ENCODE measurements around the gene RDX.

Gene RDX

DNA sequence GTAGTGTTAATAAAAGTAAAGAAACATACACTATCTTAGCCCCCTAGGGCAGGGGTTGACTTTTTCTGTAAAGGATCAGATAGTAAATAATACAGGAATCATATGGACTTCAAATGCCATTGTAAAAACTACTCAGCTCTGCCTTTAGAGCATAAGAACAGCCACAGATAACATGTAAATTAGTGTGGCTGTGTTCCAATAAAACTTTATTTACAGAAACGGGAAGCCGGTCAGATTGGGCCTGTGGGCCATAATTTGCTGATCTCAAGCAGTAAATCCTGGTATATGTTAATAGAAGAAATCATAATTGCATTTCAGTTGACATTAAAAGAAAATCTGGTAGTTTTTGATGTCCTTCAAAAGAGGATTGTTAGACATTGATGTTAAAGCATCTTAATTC lies 126.7 kb downstream of the RDX start:
- TF ChIP-seq POLR2A (IDR thresholded peaks at IDR 0.05; ENCODE audit: low read length) (no peak), GATA1 (IDR thresholded peaks at IDR 0.05; ENCODE audit: low read depth, low read length) (no peak)
- DNase-seq = no peak

DNA sequence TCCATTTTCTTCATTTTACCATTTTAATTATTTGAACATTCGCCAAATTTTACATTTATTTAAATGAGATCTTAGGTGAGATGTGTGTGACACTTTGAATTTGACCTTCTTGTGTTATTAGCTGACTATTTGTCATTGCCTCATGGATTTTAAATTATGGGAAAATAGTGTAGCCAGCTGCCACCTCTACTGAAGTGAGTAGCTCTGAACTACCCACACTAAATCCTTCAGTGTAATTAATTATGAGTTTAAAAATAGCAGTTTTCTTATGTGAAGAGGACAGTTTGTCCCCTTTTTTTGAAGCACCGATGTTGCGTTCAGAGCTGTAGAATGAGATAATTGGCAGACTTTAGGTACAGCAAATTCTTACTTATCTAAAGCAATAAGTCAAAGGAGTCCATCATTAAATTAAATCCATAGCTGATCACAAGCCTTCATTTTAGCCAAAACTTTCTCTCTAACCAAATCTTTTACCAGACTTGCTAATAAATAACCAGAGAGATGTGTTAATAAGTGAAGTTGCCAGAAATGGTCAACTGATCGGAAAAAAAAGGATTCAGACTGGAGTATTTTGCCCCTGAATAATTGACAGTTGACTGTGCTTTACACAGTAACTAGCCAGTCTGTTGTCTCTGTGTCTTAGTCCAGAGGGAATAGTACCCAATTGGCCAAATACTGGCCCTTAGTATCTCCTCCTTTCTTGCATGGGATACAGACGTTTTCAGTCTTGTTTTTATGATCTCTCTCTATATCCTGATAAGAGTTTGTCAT lies 128.2 kb downstream of the RDX start:
- no peak for DNase-seq
- TF ChIP-seq GATA1 (IDR thresholded peaks at IDR 0.05; ENCODE audit: low read depth, low read length) (no peak), POLR2A (IDR thresholded peaks at IDR 0.05; ENCODE audit: low read length) (no peak)

DNA sequence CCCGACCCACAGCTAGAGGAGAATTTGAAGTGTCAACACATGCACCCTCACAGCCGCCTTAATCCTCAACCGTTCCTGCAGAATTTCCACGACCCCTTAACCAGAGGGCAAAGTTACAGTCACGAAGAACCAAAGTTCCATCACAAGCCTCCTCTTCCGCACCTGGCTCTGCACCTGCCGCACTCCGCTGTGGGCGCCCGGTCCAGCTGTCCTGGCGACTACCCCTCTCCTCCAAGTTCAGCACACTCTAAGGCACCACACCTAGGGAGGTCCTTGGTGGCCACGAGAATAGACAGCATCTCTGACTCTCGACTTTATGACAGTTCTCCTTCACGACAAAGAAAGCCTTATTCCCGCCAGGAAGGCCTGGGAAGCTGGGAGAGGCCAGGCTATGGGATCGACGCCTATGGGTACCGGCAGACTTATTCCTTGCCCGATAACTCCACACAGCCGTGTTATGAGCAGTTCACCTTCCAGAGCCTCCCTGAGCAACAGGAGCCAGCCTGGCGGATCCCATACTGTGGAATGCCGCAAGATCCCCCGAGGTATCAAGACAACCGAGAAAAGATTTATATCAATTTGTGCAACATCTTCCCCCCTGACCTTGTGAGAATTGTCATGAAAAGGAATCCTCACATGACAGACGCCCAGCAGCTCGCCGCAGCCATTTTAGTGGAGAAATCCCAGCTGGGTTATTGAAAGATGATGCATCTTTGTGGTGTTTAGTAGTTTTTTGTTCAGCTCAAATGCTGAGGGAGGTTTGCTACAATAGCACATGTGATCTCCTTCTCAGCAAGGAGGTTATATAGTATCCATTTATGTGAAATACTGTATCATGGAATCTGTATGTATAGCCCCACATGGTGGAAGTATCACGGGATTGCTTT lies 131.1 kb downstream of the RDX start:
- TF ChIP-seq GATA1 (IDR thresholded peaks at IDR 0.05; ENCODE audit: low read depth, low read length) (no peak), POLR2A (IDR thresholded peaks at IDR 0.05; ENCODE audit: low read length) (no peak)
- no peak for DNase-seq

DNA sequence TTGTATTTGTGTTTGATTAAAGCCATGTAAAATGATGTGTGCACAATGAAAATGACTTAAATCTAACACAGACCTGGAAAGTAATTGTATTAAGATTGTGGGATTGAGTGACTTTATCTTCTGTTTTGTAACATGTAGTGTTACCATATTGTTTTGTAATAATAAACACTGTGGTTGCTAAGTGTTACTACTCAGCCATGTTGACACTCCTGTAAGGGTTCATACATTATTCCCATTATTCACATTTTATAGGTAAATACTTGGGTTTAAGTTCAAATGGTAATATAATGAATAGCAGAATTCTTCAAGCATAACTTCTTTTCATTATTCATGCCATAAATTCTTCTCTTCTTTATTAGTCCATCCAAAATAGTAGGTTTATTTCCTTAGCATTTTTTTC lies 134.2 kb downstream of the RDX start:
- TF ChIP-seq POLR2A (IDR thresholded peaks at IDR 0.05; ENCODE audit: low read length) (no peak), GATA1 (IDR thresholded peaks at IDR 0.05; ENCODE audit: low read depth, low read length) (no peak)
- DNase-seq = no peak

DNA sequence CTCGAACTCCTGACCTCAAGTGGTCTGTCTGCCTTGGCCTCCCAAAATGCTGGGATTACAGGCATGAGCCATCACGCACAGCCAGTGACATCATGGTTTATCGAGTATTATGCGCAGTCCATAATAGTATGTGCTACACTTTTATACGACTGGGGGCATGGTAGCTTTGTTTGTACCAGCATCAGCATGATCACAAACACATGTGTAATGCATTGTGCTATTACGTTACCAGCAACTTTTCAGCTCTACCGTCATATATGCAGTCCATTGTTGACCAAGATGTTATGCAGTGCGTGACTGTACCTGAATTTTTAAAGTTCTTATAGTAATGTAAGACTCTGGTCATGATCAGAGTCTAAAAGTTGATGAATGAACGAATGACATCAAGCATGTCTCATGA lies 135.4 kb downstream of the RDX start:
- no peak for DNase-seq
- TF ChIP-seq POLR2A (IDR thresholded peaks at IDR 0.05; ENCODE audit: low read length) (no peak), GATA1 (IDR thresholded peaks at IDR 0.05; ENCODE audit: low read depth, low read length) (no peak)

DNA sequence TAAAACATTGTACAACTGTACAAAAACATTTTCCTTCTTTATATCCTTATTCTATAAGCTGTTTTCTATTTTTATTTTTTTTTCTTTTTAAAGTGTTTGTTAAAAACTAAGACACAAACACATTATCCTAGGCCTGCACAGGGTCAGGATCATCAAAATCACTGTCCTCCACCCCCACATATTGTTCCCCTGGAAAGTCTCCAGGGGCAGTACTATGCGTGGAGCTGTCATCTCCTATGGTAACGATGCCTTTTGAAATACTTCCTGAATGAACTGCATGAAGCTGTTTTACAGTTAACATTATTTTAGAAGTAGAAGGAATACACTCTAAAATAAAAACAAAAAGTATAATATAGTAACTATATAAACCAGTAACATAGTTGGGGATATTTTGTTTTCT lies 136.0 kb downstream of the RDX start:
- no peak for TF ChIP-seq POLR2A (IDR thresholded peaks at IDR 0.05; ENCODE audit: low read length)
- no peak for TF ChIP-seq GATA1 (IDR thresholded peaks at IDR 0.05; ENCODE audit: low read depth, low read length)
- DNase-seq = no peak

DNA sequence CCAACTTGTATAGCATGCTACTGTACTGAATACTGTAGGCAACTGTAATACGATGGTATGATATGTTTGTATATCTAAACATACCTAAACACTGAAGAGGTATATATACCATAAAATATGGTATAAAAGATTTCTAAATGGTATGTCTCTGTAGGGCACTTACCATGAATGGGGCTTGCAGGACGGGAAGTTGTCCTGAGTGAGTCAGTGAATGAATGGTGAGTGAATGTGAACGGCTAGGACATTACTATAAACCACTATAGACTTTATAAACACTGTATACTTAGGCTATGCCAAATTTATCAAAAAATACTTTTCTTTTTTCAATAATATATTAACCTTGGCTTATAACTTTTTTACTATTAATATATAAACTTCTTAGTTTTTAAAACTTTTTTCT lies 136.4 kb downstream of the RDX start:
- DNase-seq = no peak
- TF ChIP-seq GATA1 (IDR thresholded peaks at IDR 0.05; ENCODE audit: low read depth, low read length) (no peak), POLR2A (IDR thresholded peaks at IDR 0.05; ENCODE audit: low read length) (no peak)

DNA sequence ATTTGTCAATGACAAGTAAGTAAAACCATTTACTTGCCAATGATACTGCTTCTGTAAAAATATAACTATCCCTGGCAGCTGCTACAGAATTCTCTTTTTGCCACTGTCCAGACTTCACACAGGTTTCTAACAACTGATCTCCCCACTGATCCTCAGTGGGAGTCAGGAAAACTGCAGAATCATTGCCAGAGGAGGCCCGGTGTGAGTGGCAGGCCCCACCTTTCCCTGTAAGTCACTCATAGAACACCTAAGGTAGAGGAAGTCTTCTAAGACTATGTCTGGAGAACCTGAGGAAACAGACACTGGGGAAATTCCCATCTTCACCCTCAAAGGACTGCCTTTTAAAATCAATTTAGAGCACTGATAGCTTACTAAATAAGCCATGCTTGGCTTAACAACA lies 136.9 kb downstream of the RDX start:
- no peak for TF ChIP-seq GATA1 (IDR thresholded peaks at IDR 0.05; ENCODE audit: low read depth, low read length)
- no peak for TF ChIP-seq POLR2A (IDR thresholded peaks at IDR 0.05; ENCODE audit: low read length)
- no peak for DNase-seq

DNA sequence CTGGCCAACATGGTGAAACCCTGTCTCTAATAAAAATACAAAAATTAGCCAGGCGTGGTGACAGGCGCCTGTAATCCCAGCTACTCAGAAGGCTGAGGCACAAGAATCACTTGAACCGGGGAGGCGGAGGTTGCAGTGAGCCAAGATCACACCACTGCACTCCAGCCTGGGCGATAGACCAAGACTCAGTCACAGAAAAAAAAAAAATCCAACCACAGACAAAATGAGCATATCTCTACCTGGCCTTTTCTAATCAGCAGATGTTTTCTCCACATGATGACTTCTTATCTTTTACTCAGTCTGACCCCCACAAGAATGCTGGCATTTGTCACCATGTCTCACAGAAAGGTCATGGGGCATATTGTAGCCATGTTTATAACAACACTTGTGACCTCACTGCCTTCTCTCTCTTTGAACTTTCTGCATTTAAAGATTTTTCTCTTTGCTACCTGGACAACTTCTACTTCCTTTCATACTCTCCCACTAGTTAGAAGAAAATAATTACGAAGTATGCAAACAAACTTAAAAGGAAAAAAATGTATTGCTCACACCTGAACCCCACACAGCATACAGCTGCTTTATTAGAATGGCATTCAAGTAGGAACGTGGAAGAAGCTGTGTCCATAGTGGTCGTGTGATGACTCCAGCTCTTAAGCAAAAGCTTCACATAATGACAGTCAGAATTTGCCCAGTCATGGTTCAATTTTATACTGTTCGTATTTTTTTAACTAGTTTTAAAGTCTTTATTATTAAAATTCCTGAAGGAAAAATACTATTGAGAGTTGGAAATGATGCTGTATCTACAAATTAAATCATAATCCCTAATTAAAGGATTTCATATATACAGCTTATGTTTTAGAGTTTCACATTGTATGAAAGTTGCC lies 137.9 kb downstream of the RDX start:
- no peak for TF ChIP-seq POLR2A (IDR thresholded peaks at IDR 0.05; ENCODE audit: low read length)
- TF ChIP-seq GATA1 (IDR thresholded peaks at IDR 0.05; ENCODE audit: low read depth, low read length) = no peak
- no peak for DNase-seq

DNA sequence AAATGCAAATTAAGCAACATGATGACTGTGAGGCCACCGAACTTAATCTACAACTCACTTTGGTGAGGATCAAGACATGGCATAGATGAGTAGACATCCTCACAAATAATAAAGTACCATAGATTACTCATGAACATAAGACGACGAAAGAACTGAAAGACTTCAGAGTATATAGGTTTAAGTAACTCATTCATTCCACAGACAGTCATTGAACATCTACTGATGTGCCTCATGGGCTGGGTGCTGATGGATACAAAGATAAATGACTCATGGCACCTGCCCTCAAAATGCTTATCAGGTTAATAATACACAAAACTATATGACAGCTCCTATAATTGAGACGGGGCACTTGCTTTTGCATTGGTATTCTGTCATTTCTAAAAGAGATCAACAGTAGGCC lies 139.9 kb downstream of the RDX start:
- no peak for DNase-seq
- TF ChIP-seq POLR2A (IDR thresholded peaks at IDR 0.05; ENCODE audit: low read length) = no peak
- TF ChIP-seq GATA1 (IDR thresholded peaks at IDR 0.05; ENCODE audit: low read depth, low read length) = no peak

DNA sequence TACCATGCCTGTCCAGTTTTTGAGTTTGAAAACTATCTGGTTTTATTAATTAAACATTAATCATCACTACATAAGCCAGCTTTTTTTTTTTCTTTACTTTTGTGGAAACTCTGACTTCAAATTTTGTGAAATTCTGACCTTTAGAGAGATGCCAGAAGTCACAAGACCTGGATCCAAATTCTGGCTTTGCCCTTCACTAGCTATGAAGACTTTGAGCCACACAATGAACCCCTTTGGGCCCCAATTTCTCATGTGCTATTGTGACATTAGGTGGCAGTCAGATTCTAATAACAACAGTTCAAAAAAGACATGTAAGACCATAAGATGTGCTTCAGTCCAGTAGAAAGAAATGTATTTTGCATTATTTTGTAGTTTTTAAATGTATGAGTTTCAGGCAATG lies 142.9 kb downstream of the RDX start:
- TF ChIP-seq POLR2A (IDR thresholded peaks at IDR 0.05; ENCODE audit: low read length) (no peak), GATA1 (IDR thresholded peaks at IDR 0.05; ENCODE audit: low read depth, low read length) (no peak)
- no peak for DNase-seq

DNA sequence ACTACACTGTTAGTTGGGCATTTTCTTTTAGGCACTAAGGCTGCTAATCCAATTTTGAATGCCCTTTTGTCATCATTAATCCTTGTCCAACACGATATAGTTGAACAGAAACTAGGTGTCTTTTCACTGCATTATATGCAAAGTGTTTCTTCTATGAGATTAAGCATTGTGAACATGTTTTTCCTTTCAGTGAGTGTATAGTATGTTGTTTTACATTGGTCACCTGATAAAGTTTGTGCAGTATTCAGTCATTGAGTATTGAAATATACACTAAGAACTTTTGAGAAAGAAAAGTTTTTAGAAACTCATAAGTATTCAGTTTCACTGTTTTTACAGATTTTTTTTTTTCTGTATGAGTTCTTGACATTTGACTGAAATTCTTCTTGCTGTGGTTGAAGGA lies 144.2 kb downstream of the RDX start:
- DNase-seq = no peak
- TF ChIP-seq GATA1 (IDR thresholded peaks at IDR 0.05; ENCODE audit: low read depth, low read length) (no peak), POLR2A (IDR thresholded peaks at IDR 0.05; ENCODE audit: low read length) (no peak)

DNA sequence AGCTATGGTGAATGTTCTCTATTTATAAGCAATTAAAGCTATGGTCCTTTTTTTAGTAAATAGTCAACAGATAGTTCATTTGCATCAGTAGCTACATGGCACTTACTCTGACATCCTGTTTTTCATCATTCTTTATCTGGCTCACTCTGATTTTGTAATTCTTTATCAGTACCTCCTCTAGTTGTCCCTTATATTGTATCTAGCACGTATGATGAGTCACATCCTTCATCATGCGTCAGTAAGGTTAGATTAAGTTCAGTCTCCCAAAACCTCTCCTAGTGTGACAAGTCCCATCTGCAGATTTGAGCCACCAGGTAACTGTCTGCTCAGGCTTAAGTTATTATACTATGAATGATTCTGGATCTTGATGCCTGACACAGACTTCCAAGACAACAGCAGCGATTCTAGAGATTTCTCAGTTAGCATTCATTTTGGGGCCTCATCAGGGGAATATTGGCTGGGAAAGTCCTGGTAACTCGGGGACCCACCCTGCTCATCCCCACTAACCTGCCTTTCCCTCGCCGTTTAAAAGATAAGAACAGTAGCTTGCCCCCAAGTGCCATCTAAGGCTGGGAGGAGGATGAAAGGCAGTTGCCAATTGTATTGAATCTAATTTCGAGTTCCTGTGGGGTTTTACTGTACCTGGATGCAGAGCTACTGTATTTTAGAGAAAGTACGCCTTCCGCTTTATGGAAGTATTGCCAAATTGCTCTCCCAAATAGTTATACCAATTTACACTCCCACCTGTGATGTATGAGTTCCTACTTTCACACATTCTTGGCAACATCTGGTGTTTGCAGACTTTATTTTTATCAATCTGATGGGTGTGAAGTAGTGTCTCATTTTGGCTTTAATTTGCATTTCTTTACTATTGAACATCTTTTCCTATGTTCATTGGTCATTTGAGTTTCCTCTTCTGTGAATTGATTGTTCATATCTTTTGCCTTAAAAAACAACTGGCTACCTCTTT lies 147.4 kb downstream of the RDX start:
- DNase-seq = no peak
- no peak for TF ChIP-seq GATA1 (IDR thresholded peaks at IDR 0.05; ENCODE audit: low read depth, low read length)
- no peak for TF ChIP-seq POLR2A (IDR thresholded peaks at IDR 0.05; ENCODE audit: low read length)

Data from erythroblast (primary cell).